Measurements from ENCODE around the gene FBN1.

Gene FBN1

DNA sequence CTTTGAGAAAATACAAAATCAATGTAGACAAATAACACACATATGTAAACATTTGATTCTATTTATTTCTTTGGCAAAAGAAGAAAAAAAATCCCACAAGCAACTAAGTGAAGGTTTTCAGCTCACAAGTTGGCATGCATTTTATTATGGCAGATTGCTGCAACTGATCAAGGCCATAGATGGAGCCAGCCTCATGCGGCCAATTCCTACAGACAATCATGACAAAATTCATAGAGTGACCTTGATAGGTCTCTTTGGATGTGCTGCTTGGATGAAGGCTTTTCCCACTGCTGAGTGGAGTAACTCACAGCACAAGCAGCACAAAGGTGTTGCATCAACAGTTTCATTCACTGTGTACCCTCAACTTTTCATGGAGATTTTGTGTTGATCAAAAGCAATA lies 22.1 kb downstream of the FBN1 start:
- in situ Hi-C loops (cut with HindIII; ENCODE audit: low sequenced_read_pairs) = no loop called here

DNA sequence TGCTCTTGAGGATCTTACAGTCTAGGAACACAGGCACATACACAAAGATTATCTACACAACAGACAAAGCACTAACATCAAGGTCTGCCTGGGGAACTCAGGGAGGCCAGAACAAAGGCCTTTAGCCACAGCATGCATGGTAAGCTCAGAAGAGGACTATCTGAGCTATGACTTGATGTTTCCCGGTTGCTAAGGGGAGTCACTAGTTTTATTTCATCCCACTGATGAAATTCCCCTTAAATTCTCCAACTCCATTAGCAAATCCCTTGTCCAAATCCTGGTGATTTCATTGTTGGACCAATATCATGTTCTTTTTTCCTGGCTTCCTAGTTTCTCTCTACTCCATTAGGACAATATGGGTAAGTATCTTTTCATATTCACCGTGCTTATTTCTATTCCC lies 23.3 kb downstream of the FBN1 start:
- in situ Hi-C loops (cut with HindIII; ENCODE audit: low sequenced_read_pairs) = no loop called here

DNA sequence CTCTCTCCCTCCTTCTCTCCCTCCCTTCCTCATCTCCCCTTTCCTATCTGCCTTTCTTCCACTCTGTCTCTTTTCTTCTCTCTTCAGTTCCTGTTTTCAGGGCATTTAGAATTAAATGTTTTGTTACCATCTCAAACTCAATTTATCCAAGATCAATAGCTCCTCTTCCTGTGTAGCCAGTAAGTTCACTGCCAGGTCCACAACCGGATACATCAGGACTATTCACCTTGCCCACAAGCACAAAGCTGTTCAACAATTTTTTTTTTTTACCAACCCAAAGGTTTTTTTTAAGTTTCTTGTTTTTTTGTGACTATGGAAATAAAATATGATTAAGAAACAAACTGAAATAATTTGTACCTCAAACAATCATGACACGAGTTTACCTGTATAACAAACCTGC lies 26.1 kb downstream of the FBN1 start:
- in situ Hi-C loops (cut with HindIII; ENCODE audit: low sequenced_read_pairs) = no loop called here

DNA sequence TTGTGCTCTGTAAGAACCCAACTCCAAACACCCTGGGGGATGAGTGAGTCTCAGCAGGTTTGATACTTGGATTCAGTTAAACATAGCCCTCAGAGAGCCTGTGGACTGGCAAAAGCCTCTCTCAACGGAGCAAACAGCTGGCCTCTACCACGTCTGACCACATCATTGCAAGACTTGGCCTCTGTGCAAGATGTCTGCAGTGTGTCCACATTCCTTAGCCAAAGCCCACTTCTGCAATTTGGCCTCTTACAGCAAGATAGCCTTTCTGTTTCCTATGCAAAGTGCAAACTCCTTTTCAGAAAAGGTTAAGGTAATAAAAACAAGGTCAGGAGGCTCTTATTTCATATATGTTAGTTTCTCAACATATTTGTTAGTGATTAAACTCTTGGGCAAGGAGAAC lies 27.9 kb downstream of the FBN1 start:
- in situ Hi-C loops (cut with HindIII; ENCODE audit: low sequenced_read_pairs) = no loop called here

DNA sequence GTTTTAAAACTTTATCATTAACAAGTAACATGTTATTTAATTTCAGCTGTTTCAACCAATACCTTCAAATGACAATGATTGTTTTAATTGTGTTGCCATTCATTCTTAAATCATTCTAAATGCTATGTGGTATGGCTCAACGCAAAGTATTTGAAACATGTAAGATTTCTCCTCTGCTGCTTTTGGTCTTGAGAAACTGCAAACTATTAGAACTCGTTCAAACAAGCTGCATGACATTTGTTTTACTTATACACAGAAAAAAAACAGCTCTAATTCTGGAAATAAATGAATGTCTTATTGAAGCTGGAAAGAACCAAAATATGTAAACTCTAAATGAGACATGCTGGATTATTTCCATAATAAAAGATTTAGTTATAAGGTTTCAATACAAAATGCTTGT lies 29.3 kb downstream of the FBN1 start:
- in situ Hi-C loops (cut with HindIII; ENCODE audit: low sequenced_read_pairs) = no loop called here

DNA sequence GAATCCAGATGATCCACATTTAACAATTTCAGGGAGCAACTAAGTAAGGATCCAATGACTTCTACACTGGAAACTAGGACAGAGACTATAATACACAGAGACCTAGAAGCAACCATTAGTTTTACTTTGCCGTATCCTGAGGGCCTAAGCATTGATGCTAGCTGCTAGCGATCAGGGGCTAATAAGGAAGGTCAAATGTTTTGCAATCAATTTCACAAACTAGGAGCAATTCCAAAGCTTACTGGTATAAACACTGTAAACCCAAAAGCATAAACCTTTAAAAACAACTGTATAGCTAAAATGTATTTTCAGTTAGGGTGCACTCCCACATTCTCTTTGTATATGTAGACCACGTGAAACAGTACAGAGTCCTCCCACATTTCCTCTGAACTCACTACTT lies 31.5 kb downstream of the FBN1 start:
- in situ Hi-C loops (cut with HindIII; ENCODE audit: low sequenced_read_pairs) = no loop called here

DNA sequence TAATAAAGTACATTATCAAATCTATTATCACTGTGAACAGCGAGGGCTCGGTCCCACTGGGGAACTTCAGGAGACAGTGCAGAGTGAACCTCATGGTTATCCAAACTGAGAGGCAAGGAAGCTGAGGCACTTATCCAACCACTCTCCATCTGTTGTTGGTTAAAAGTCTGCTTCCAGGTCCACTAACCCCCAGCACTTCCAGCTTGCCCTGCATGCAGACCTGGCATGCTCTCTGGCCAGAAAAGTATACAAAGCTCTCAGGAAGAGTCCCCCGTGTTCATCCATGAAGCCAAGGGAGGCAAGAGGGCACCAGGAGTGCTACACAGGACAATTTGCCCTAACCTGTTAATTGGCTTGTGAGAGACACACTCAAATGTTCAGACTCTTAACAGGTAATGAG lies 36.0 kb downstream of the FBN1 start:
- in situ Hi-C loops (cut with HindIII; ENCODE audit: low sequenced_read_pairs) = no loop called here

DNA sequence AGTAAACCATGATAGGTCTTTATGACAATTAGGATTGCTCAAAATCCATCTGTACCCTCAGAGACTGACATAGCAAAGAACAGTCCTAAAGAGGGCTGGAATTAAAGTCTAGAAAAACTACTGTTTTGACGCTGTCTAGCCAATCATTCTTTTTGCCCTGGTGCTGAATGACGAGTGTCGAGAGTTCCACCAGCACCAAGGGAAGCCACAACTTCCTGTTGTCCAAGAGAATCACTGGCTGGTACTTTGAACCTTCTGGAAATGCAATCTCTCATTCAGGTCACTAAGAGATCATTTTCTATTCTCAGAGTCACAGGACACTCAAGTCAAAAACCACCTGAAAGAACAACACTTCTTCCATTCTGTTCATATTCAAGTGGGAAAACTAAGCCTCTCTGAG lies 37.7 kb downstream of the FBN1 start:
- in situ Hi-C loops (cut with HindIII; ENCODE audit: low sequenced_read_pairs) = no loop called here

DNA sequence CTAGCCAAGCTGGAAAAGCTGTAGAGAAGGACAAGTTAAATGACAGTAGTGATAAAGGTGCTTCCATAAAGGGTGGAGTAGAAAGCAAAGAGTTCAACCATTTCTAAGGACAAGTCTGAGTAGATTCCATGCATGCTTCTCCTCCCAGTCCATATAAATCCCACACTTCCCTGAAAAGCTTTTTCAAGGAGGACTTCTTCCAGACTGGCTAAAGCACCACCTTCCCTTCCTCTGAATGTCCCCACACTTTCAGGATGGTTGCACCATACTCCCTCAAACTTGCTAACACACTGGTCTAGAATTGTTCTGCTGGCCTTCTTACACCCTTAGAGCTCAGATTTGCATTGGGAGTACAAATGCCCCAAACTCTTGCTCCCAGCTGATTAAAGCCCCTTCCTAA lies 40.9 kb downstream of the FBN1 start:
- in situ Hi-C loops (cut with HindIII; ENCODE audit: low sequenced_read_pairs) = no loop called here

DNA sequence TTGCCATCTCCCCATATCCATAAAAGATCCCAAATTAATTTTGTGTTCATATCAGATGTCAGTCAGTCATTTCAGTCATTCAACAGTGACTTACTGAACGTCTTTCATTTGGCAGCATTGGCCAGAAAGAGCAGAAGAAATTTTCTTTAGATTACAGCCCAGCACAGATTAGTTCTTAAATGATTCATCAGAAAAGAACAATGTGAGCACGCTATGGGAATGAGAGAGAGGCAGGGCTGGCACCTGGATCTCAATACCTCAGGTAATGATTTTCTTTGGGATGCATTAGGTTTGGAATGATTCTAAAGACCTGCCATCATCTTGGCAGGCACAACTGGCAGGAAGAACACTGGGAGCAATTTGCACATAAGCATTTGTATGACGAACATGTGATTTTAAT lies 41.6 kb downstream of the FBN1 start:
- in situ Hi-C loops (cut with HindIII; ENCODE audit: low sequenced_read_pairs) = no loop called here

DNA sequence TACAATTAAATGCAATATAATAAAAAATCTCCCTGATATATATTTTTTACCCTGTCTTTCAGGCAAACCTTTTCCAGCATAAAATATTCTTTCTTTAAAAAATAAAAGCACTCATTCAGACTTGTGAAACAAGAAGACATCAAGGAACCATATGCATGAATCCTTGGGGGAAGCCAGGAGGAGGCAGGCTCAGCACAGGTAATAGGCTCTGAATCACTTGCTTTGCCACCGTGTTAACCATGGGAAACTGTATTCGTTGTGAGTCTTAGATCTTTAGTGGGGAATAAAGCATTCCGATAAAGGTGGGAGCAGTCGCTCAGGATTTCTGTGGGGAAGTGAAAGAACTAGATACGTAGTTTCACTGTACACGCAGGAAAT lies 42.4 kb downstream of the FBN1 start:
- in situ Hi-C loops (cut with HindIII; ENCODE audit: low sequenced_read_pairs) = no loop called here

DNA sequence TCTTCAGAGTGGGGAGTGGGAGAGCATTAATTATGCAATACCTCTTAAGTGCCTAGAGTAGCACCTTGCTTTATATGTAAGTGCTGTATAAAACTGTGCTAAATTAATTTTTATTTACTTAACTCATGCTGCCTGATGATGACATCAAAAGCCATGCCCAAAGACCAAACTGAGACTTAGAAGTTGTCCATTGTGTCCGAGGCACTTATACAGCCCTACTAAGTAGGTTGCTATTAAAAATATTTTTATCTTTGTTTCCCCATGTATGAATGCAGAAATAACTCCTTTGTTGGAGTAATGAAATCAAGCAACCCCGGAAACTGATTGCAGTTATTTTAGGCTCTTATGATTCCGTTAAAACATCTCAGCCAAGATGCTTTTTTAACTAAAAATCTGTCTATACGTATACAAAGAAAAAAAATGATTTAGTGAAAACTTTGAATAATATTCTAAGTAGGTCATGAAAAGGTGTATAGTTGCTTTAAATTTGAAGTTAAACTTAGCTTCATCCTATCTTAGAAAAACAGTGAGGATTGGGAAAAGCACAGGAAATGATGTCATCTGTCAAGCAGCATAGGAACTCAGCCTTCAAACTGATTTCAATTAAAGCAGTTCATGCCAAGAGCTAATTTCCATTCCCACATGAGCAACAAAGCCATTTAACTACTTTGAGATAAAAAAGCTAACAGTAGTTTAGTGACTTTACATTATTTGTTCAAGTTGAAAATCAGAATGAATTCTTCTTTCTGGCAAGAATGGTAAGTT lies 43.0 kb downstream of the FBN1 start:
- in situ Hi-C loops (cut with HindIII; ENCODE audit: low sequenced_read_pairs) = no loop called here

DNA sequence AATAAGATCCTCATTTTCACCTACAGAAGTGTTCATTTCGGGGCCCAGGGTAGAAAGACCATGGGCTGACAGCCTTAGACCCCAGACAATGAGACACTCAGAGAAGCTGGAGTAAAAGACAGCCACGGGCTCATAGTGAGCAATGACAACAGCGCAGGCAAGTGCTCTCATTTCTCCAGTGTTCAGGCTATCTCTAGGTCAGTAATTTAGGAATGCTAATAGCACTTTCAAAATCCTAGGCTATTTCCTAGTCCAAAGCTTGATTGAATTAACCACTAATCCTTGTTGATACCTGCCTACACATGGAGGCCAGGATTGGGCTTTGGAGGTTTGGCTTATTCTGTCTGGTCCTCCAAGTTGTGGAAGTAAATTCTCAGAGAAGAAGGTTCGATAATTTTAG lies 44.4 kb downstream of the FBN1 start:
- in situ Hi-C loops (cut with HindIII; ENCODE audit: low sequenced_read_pairs) = no loop called here

DNA sequence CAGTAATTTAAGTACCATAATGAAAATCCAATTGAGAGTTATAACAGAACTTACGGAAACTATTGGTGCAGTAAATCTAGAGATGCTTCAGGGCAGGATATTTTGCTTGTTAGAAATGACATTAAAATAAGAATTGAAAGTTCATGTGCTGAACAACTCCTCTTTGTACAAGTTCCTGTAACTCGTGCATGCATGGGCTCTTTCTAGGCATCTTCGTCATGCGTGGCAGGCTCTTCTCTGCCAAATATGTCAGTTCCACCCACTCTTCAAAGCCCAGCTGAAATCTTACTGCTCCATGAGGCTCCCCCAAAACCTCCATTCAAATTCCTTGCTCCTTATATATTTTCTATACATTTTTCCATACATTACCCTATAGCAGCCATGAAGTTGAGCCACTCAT lies 48.7 kb downstream of the FBN1 start:
- in situ Hi-C loops (cut with HindIII; ENCODE audit: low sequenced_read_pairs) = no loop called here

DNA sequence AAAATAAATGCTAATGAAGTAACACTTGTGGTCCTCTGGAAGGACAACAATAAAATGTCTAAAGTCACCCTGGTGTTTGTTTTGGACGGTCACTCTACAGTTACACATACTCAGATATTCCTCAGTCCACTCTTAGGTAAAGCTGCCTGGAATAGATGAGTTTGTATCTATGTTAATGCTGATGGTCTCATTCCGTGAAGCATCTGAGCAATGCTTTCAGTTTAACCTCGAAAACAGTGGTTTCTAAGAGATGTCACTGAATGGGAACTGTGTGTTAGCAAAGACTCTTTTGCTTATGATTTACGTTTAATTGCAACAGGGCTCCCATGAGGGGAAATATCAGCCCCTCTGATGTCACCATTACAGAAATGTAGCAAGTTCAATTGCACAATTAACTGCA lies 49.1 kb downstream of the FBN1 start:
- in situ Hi-C loops (cut with HindIII; ENCODE audit: low sequenced_read_pairs) = no loop called here

DNA sequence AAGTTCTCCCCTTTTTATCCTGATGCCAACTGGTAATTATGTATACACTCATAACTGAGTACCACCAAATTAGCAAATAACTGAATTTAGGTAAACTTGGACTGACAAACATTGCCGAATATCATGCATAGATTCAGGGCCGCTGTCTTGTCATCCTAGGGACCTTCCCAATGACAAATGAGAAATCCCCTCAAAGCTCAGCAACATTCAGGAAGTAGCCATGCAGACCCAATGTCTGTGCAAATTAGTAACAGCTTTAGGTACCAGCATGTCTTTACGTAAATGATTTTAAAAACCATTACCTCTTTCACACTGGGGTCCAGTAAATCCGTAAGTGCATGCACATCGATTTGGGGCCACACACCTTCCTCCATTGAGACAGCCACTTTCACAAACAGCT lies 49.5 kb downstream of the FBN1 start:
- in situ Hi-C loops (cut with HindIII; ENCODE audit: low sequenced_read_pairs) = no loop called here

DNA sequence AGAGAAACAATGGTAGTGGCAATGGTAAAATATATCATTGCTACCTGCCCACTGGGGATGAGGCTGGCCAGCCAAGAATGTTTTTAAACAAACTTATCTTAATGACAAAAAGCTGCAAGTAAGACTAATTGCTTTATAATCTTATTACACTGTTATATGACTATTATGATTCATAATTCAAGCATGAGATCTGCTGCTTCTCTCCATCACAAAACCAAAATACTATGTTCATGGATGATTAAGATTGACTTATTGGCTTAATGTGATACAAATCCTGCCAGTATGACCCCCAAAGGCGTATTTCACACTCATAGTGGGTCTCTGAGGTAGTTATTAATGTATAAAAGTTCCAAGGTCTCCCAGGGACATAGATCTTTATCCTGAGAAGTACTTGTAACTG lies 52.6 kb downstream of the FBN1 start:
- in situ Hi-C loops (cut with HindIII; ENCODE audit: low sequenced_read_pairs) = no loop called here

DNA sequence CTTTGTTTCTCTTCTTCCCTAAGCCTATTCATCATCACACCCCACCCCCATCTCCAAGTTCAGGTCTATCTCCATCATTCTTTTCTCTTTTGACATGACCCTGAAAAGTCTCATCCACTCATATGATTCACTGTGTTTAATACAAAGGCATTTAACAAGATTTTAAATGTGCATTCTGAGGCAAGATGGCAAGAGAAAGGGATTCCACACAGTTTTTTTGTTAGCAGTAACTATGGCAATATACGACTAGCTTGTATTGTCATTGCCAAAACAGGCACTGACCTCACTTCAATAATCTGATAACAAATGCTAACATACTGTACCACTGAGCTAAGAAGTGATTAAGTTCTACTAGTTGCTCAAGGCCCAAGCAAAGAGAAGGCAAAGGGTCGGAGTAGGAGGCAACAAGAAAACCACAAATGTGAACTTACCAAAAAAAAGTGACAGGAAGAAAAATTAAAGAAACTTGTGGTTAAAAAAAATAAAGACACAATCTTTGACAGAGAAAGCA lies 53.2 kb downstream of the FBN1 start:
- in situ Hi-C loops (cut with HindIII; ENCODE audit: low sequenced_read_pairs) = no loop called here

DNA sequence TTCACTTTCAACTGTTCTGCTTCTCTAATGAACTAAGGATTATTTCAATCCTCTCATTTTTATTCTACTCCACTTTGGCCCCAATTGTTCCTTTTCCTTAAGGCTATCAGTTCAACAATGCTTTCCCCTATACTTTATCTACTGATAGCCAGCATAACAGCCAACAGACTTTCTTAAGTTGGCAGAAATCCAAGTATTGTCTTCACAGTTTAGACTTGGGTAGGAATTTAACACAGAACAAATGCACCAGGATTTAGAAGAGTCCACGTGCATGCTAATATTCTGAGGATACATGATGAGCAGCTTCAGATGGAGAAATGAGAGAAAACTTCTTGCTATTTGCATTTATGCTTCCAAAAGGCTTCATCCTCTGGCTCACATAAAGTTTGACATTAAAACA lies 54.8 kb downstream of the FBN1 start:
- in situ Hi-C loops (cut with HindIII; ENCODE audit: low sequenced_read_pairs) = no loop called here

DNA sequence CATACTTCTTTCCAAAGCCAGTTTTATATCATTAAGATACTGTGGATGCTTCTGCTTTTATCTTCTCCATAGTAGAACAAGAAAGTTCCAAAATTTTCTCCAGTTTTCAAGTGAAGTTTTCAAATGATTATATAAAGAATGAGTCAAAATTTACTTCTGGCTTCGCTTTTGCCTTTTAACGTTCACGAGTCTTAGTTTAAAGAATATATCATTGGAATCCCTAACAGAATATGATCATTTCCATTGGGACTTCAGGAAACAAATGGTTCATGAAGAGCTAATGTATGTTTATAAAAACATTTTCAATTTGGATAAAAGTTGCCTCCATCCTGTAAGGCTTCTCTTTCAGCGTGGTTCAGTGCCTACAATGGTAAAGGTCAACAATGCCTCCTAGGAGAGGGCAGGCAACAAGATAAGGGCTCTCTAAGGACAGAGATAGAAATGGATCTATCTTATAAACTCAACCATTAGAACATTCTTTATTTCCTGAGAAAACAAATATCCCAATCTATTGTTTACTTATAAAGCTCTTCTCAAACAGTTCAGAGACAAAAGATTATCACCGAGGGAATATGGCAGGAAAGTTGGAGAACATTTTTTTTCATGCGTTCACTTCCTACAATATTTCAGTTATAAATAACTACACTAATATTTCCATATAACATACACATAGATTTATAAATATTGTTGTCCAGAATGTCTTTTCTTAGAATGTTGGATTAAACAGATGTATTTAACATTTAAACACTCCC lies 60.5 kb downstream of the FBN1 start:
- in situ Hi-C loops (cut with HindIII; ENCODE audit: low sequenced_read_pairs) = no loop called here

DNA sequence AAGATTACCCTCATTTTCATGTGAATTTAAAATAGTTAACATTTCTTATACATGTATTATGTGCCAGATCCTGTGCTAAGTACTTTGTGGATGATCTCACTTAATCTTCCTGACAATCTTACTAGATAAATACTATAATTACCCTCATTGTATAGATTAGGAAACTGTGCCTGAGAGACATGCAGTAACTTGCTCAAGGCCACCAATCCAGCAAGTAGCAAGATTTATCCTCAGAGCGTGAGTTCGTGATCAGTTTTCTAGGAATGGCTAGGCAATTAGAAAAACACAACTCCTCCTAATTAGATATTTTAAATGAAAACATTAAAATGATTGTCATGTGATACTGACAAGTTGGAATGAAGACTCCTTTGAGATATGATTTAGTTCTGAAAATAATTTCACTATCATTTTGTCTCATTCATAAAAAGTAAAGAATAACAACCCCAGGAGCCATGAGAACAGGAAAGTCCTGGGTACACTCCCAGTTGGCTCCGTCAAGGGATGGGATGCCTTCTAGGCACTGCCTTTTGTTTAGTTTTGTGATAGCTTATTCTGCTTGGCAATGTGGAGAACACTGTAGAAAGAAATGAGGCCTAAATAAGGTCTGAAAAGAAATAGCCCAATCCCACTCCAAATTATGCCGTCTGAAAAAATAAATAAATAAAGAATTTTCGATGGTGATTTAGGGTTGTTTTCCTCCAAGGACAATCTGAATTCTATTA lies 61.3 kb downstream of the FBN1 start:
- in situ Hi-C loops (cut with HindIII; ENCODE audit: low sequenced_read_pairs) = no loop called here
